ENCODE data around the gene ZNF438. TPM values are rescaled to one million over a fixed set of nuclear protein-coding genes. Genes with fewer than 3 reads are reported as not detected.

Gene ZNF438
- total RNA-seq, 2 donors from 2014 or later, result 2.7 to 4.3 TPM

GRCh38 chr10:30974355-30974754 lies 57.3 kb downstream of the ZNF438 start:
- no peaks in the 10 kb centered on the region for H3K27me3 ChIP-seq
- H3K4me3 ChIP-seq, result no peak overlapping the region
- no peak for DNase-seq
- no peak for TF ChIP-seq CTCF (IDR thresholded peaks at IDR 0.05)
- no peak overlapping the region for H3K27ac ChIP-seq
- H3K4me1 ChIP-seq, result no peaks in the 10 kb centered on the region
- no peaks in the 10 kb centered on the region for H3K36me3 ChIP-seq
- no peak overlapping the region for H3K9ac ChIP-seq (ENCODE audit: low read depth in 2 of 2, low read length in 2 of 2)
- intact Hi-C loops (cut with DNase I), result no loop called here
- no peaks in the 10 kb centered on the region for H3K9me3 ChIP-seq

GRCh38 chr10:30973737-30974136 lies 57.9 kb downstream of the ZNF438 start:
- DNase-seq, result no peak
- no peak overlapping the region for H3K9ac ChIP-seq (ENCODE audit: low read depth in 2 of 2, low read length in 2 of 2)
- intact Hi-C loops (cut with DNase I), result no loop called here
- no peak overlapping the region for H3K4me3 ChIP-seq
- no peak for TF ChIP-seq CTCF (IDR thresholded peaks at IDR 0.05)
- no peak overlapping the region for H3K27ac ChIP-seq
- H3K27me3 ChIP-seq, result no peaks in the 10 kb centered on the region
- H3K9me3 ChIP-seq, result no peaks in the 10 kb centered on the region
- no peaks in the 10 kb centered on the region for H3K36me3 ChIP-seq
- H3K4me1 ChIP-seq, result no peaks in the 10 kb centered on the region

- H3K9ac ChIP-seq (ENCODE audit: low read depth in 2 of 2, low read length in 2 of 2), result no peak overlapping the region
- H3K4me3 ChIP-seq, result no peak overlapping the region
- no peak overlapping the region for H3K27ac ChIP-seq
- intact Hi-C loops (cut with DNase I), result no loop called here
- H3K36me3 ChIP-seq, result no peaks in the 10 kb centered on the region
- H3K27me3 ChIP-seq, result no peaks in the 10 kb centered on the region
- no peaks in the 10 kb centered on the region for H3K4me1 ChIP-seq
- TF ChIP-seq CTCF (IDR thresholded peaks at IDR 0.05), result no peak
- DNase-seq, result no peak
- no peaks in the 10 kb centered on the region for H3K9me3 ChIP-seq
These were observed 60.8 kb downstream of the ZNF438 start for GRCh38 chr10:30970760-30971460.

- Histone ChIP-seq H3K4me3 (no peak overlapping the region), H3K9me3 (no peaks in the 10 kb centered on the region), H3K4me1 (no peaks in the 10 kb centered on the region), H3K27me3 (no peaks in the 10 kb centered on the region), H3K36me3 (no peaks in the 10 kb centered on the region), H3K27ac (no peak overlapping the region), H3K9ac (ENCODE audit: low read depth in 2 of 2, low read length in 2 of 2) (no peak overlapping the region)
- intact Hi-C loops (cut with DNase I), result no loop called here
- DNase-seq, result no peak
- TF ChIP-seq CTCF (IDR thresholded peaks at IDR 0.05), result no peak
These were observed 63.0 kb downstream of the ZNF438 start for GRCh38 chr10:30968711-30969110.

- no peaks in the 10 kb centered on the region for H3K9me3 ChIP-seq
- H3K4me3 ChIP-seq, result no peak overlapping the region
- no peak overlapping the region for H3K9ac ChIP-seq (ENCODE audit: low read depth in 2 of 2, low read length in 2 of 2)
- DNase-seq, result no peak
- no peaks in the 10 kb centered on the region for H3K36me3 ChIP-seq
- no peaks in the 10 kb centered on the region for H3K27me3 ChIP-seq
- no peak for TF ChIP-seq CTCF (IDR thresholded peaks at IDR 0.05)
- H3K4me1 ChIP-seq, result no peaks in the 10 kb centered on the region
- intact Hi-C loops (cut with DNase I), result no loop called here
- no peak overlapping the region for H3K27ac ChIP-seq
These were observed 63.8 kb downstream of the ZNF438 start for GRCh38 chr10:30967650-30968410.
